HepG2 (cell line): ENCODE results near the gene MARVELD3. TPM values are rescaled to one million over a fixed set of nuclear protein-coding genes. Genes with fewer than 3 reads are reported as not detected.

ENCODE experiments used
- ATAC-seq: fragments of 200-7000 bp; cut with Tn5 transposase; 3 replicates; pipeline ENCODE4 v1.9.1; 2020; ENCODE audit warnings: mild to moderate bottlenecking, moderate library complexity
- BruUV-seq: library from RNA; stranded (reverse); fragments of 400-500 nt; replicated peaks from 2 replicates; lab custom pipeline; 2021; lab: Mats Ljungman, UMichigan
- CTCF ChIA-PET: fragments of 300-600 bp; formaldehyde crosslinking; extraction: SDS; loops from one replicate; lab custom pipeline; 2021; ENCODE audit warnings: low total read pairs, inconsistent platforms, low intra/inter-chr PET ratio; lab: Yijun Ruan, JAX
- POLR2A ChIA-PET: fragments of 350-600 bp; sonication (Branson Sonifier 250); formaldehyde crosslinking; loops from one replicate; lab custom pipeline; 2020; ENCODE audit warnings: antibody characterized with exemption, inconsistent platforms; lab: Yijun Ruan, JAX
- DNase-seq: peaks from one replicate; pipeline ENCODE4 v3.0.0-alpha.2; 2015; ENCODE audit warnings: low spot score
- FAIRE-seq: peaks from 3 replicates; lab custom pipeline; 2011; peaks lifted over from hg19 to GRCh38; lab: Jason Lieb, UNC
- H2AFZ ChIP-seq: one replicate; pipeline ENCODE4 v1.6.1; 2011; ENCODE audit warnings: low read length, inconsistent platforms
- H3K27ac ChIP-seq: fragments of 300-600 bp; 3 replicates; pipeline ENCODE4 v1.8.0; 2011; ENCODE audit warnings: mixed run types, mild to moderate bottlenecking, mixed read lengths, low read length, inconsistent platforms; ENCODE audit not compliant: insufficient read depth; ENCODE audit errors: extremely low read length
- H3K27me3 ChIP-seq, 2 experiments: fragments of 200-600 bp in 1 of 2; 2 replicates in 1 of 2; 3 replicates in 1 of 2; pipeline versions ENCODE4 v1.6.0 to v1.8.0; 2011; ENCODE audit warnings: low read length in 2 of 2, mild to moderate bottlenecking in 2 of 2, moderate library complexity in 2 of 2, inconsistent platforms in 1 of 2; ENCODE audit not compliant: insufficient read depth in 2 of 2, control insufficient read depth in 1 of 2
- H3K36me3 ChIP-seq, 2 experiments: fragments of 200-600 bp in 1 of 2; replicated peaks in 1 of 2; 2 replicates in 1 of 2; 3 replicates in 1 of 2; pipeline versions ENCODE4 v1.5.1 to v1.8.0; 2011; ENCODE audit warnings: low read length in 2 of 2, inconsistent platforms in 1 of 2; ENCODE audit not compliant: insufficient read depth in 2 of 2, control insufficient read depth in 1 of 2
- H3K4me1 ChIP-seq: 2 replicates; pipeline ENCODE4 v1.5.1; 2012; ENCODE audit warnings: low read length, inconsistent platforms; ENCODE audit not compliant: insufficient read depth
- H3K4me2 ChIP-seq: 2 replicates; pipeline ENCODE4 v1.6.0; 2011; ENCODE audit warnings: low read depth, low read length, inconsistent platforms
- H3K4me3 ChIP-seq, 3 experiments: fragments of 200-600 bp in 1 of 3; sonication (generic), shearing (Covaris generic) in 1 of 3; replicated peaks in 1 of 3; 2 replicates each; pipeline ENCODE4 v1.5.1; 2011 to 2016; ENCODE audit warnings: low read length in 3 of 3, inconsistent platforms in 2 of 3, low read depth in 2 of 3, mild to moderate bottlenecking in 2 of 3, control low read depth in 1 of 3, mixed read lengths in 1 of 3; ENCODE audit not compliant: insufficient read depth in 1 of 3
- H3K79me2 ChIP-seq: one replicate; pipeline ENCODE4 v1.6.1; 2011; ENCODE audit warnings: low read length, inconsistent platforms; ENCODE audit not compliant: insufficient read depth
- H3K9ac ChIP-seq: 2 replicates; pipeline ENCODE4 v1.6.0; 2011; ENCODE audit warnings: mild to moderate bottlenecking, low read depth, low read length, inconsistent platforms; ENCODE audit not compliant: insufficient read depth
- H3K9me3 ChIP-seq: 2 replicates; pipeline ENCODE4 v1.5.1; 2012; ENCODE audit warnings: mild to moderate bottlenecking, low read length
- H4K20me1 ChIP-seq: 2 replicates; pipeline ENCODE4 v1.6.0; 2011; ENCODE audit warnings: inconsistent platforms, mild to moderate bottlenecking, low read length, moderate library complexity; ENCODE audit not compliant: insufficient read depth
- ATM ChIP-seq: fragments of 450-650 bp; IDR thresholded peaks from 2 replicates; pipeline ENCODE4 v1.7.1; 2017; ENCODE audit warnings: mild to moderate bottlenecking, borderline replicate concordance
- DPF2 ChIP-seq: sonication (generic); formaldehyde crosslinking; IDR thresholded peaks from 2 replicates; pipeline ENCODE4 v1.4.0; 2020; ENCODE audit warnings: mild to moderate bottlenecking, low read depth, missing genetic modification reagents, borderline replicate concordance
- FOXA1 ChIP-seq, 2 experiments: fragments of 450-650 bp in 1 of 2; sonication (generic) in 1 of 2; formaldehyde crosslinking in 1 of 2; IDR thresholded peaks; 2 replicates each; pipeline versions ENCODE4 v1.4.0 to v1.6.1; 2016 to 2020; ENCODE audit warnings: missing genetic modification reagents in 1 of 2
- ONECUT2 ChIP-seq: sonication (generic); formaldehyde crosslinking; IDR thresholded peaks from 2 replicates; pipeline ENCODE4 v1.4.0; 2020; ENCODE audit warnings: missing genetic modification reagents
- RBAK ChIP-seq: sonication (generic); formaldehyde crosslinking; IDR thresholded peaks from 2 replicates; pipeline ENCODE4 v1.5.1; 2020; ENCODE audit warnings: mild to moderate bottlenecking, missing genetic modification reagents
- RBFOX2 ChIP-seq: fragments of 200-400 bp; formaldehyde crosslinking; IDR thresholded peaks from 2 replicates; pipeline ENCODE4 v1.6.1; 2017; ENCODE audit warnings: low read depth, mild to moderate bottlenecking, low read length
- TSC22D2 ChIP-seq: sonication (generic); formaldehyde crosslinking; IDR thresholded peaks from 2 replicates; pipeline ENCODE4 v1.5.1; 2020; ENCODE audit warnings: missing genetic modification reagents, mild to moderate bottlenecking, borderline replicate concordance
- ZNF12 ChIP-seq: sonication (generic); formaldehyde crosslinking; IDR thresholded peaks from 2 replicates; pipeline ENCODE4 v1.5.0; 2020; ENCODE audit warnings: missing genetic modification reagents
- ZNF382 ChIP-seq: sonication (generic); formaldehyde crosslinking; IDR thresholded peaks from 2 replicates; pipeline ENCODE4 v1.5.0; 2020; ENCODE audit warnings: missing genetic modification reagents, mild to moderate bottlenecking, borderline replicate concordance
- ZNF737 ChIP-seq: sonication (generic); formaldehyde crosslinking; IDR thresholded peaks from 2 replicates; pipeline ENCODE4 v1.5.0; 2020; ENCODE audit warnings: missing genetic modification reagents, mild to moderate bottlenecking, borderline replicate concordance
- WGBS: methylation state at CpG from one replicate; pipeline ENCODE4 v1.1.6; 2017; ENCODE audit warnings: low lambda C conversion rate; 5-methylcytosine and 5-hydroxymethylcytosine counted together
- in situ Hi-C: cut with HindIII; loops from 2 replicates; pipeline ENCODE4 v1.10.0; 2017; ENCODE audit warnings: low pct_unique_long_range_greater_than_20kb; ENCODE audit not compliant: extremely low pct_ligation_motif_present
- intact Hi-C: fragments of 100-400 bp; cut with micrococcal nuclease; formaldehyde crosslinking; loops from one replicate; pipeline ENCODE4 v1.10.0; 2022; ENCODE audit not compliant: unreplicated experiment
- polyA plus RNA-seq, 8 experiments: library from polyadenylated mRNA; depleted of rRNA in 3 of 8; stranded (reverse) in 7 of 8; unstranded in 1 of 8; fragments of >200 nt; fragmentation: Illumina TruSeq in 4 of 8; extraction: Trizol in 4 of 8; gene quantifications; 2 replicates each; pipeline versions ENCODE4 v1.2.1 to v1.2.3, GENCODE V29; 2011 to 2016; ENCODE audit warnings: low read depth in 4 of 8, missing spikeins in 1 of 8, mixed read lengths in 1 of 8; ENCODE audit not compliant: insufficient read depth in 1 of 8
- total RNA-seq, 5 experiments: library from RNA; depleted of rRNA; stranded (reverse); fragments of >200 nt; fragmentation: Illumina TruSeq; extraction: Trizol; gene quantifications; 2 replicates each; pipeline ENCODE4 v1.2.3, GENCODE V29; 2016; ENCODE audit warnings: low read depth in 1 of 5
- TF ChIP-seq, protein P1 (sequence below), 2 experiments: sonication (generic) in 1 of 2; formaldehyde crosslinking in 1 of 2; IDR thresholded peaks; 2 replicates each; pipeline versions ENCODE4 v1.4.0 to v1.6.1; 2016 to 2020; ENCODE audit warnings: borderline replicate concordance in 1 of 2, low read depth in 1 of 2, mild to moderate bottlenecking in 1 of 2, missing genetic modification reagents in 1 of 2
- TF ChIP-seq, protein P2 (sequence below): sonication (generic); formaldehyde crosslinking; IDR thresholded peaks from 2 replicates; pipeline ENCODE4 v1.4.0; 2020; ENCODE audit warnings: missing genetic modification reagents, borderline replicate concordance
- TF ChIP-seq, protein P3 (sequence below): sonication (generic); formaldehyde crosslinking; IDR thresholded peaks from 2 replicates; pipeline ENCODE4 v1.5.1; 2020; ENCODE audit warnings: missing genetic modification reagents, mild to moderate bottlenecking, borderline replicate concordance

MARVELD3 gene
- total and polyA plus RNA-seq, 2 of the 13 experiments (the other 11 are each of a cell fraction or from before 2014, with no cell fraction given), result 4.8 to 5.6 TPM

DNA sequence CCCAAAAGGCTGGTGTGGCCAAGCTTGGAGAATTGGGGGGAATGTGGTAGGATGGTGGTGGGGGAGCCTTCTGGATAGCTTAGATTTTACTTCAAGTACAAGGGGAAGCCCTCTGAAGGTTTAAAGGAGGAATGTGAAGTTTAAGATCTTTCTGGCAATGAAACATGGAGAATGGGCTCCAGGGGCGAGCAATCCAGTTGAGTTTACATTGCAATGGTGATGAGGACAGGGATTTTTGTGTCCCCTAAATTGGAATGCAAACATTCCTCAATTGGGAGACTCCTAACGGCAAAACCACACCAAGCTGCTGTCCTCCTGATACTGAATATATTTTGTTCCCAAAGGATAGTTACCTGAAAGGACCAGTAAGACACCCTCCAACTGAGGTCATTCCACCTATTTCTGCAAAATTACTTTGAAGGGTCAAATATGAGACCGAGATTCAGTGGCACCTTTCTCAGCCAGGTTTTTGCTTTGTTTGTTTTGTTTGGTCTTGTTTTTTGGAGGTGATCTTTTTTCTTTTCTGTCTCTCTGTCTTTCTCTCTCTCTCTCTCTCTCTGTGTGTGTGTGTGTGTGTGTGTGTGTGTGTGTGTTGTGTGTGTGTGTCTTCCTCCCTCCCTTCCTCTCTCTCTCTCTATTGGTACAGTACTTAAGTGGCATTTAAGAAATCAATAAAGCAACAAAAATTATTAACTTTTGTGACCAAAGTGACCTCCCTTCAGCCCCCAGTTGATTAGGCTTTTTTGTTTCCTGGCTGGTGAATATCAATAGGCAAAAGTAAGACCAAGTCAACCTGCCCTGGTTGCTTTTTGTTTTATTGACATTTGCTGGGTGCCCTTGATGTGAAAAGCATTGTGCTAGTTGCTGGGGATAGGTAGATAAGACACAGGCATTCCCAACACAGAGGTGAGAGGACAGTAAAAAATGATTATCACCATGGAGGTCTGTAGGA is 32.7 kb upstream of the MARVELD3 start:
- ChIA-PET CTCF (interaction anchor here (1.1 kb wide), 1 partner anchor 15 kb away, joined by 5 read pairs; no protein-coding TSS in a partner anchor), POLR2A (interaction anchor here (0.9 to 5.1 kb wide), 12 partner anchors 8 to 167 kb away, joined by 3 to 82 read pairs (median 9); partner anchors contain the start of gene TAT)
- DNase-seq (peak; percentile 80), FAIRE-seq (no peak), ATAC-seq (peak; percentile 65)
- H3K27ac ChIP-seq, result peak overlapping the region; percentile 92
- peak overlapping the region; percentile 56 for H3K4me2 ChIP-seq
- no peaks in the 10 kb centered on the region for H3K9me3 ChIP-seq
- H4K20me1 ChIP-seq, result no peaks in the 10 kb centered on the region
- in situ Hi-C loops, result no loop called here
- BruUV-seq, result TSS peak; percentile 85
- no peak overlapping the region for H2AFZ ChIP-seq
- peak overlapping the region in 2 of 3 experiments; percentile 9 to 23; a peak in 2 of 6 replicates for H3K4me3 ChIP-seq
- intact Hi-C loops, result loop anchor here (1.0 kb wide), 1 partner anchor 8 kb away; no protein-coding TSS in a partner anchor
- H3K79me2 ChIP-seq, result no peaks in the 10 kb centered on the region
- peak overlapping the region; percentile 65 for H3K9ac ChIP-seq
- WGBS, result 29% methylated on average over 3 of the region's 3 CpGs
- H3K36me3 ChIP-seq, result no peaks in the 10 kb centered on the region
- peaks cover 82% of the 10 kb centered on the region for H3K4me1 ChIP-seq
- no peaks in the 10 kb centered on the region for H3K27me3 ChIP-seq
- TF ChIP-seq FOXA1 (IDR thresholded peaks at IDR 0.05) (peak; percentile 51; the same call in 1 of the 2 replicates), FOXA1 (CRISPR knock-in tag; IDR thresholded peaks at IDR 0.05) (no peak), RBAK (CRISPR knock-in tag) (peak; percentile 45; the same call in 1 of the 2 replicates), ZNF737 (no peak), ZNF382 (no peak), TSC22D2 (CRISPR knock-in tag) (peak; percentile 4; the same call in 1 of the 2 replicates), ONECUT2 (CRISPR knock-in tag) (peak; percentile 87), ZNF12 (no peak), RBFOX2 (peak; percentile 65; the same call in 1 of the 2 replicates), DPF2 (CRISPR knock-in tag) (peak; percentile 75; the same call in 1 of the 2 replicates), ATM (0 out of 2 replicates have a peak, but pooled peaks have one; percentile 26)
- TF ChIP-seq, protein P1, sequence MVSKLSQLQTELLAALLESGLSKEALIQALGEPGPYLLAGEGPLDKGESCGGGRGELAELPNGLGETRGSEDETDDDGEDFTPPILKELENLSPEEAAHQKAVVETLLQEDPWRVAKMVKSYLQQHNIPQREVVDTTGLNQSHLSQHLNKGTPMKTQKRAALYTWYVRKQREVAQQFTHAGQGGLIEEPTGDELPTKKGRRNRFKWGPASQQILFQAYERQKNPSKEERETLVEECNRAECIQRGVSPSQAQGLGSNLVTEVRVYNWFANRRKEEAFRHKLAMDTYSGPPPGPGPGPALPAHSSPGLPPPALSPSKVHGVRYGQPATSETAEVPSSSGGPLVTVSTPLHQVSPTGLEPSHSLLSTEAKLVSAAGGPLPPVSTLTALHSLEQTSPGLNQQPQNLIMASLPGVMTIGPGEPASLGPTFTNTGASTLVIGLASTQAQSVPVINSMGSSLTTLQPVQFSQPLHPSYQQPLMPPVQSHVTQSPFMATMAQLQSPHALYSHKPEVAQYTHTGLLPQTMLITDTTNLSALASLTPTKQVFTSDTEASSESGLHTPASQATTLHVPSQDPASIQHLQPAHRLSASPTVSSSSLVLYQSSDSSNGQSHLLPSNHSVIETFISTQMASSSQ (IDR thresholded peaks at IDR 0.05; ENCODE audit: low read depth), result peak; percentile 67; the same call in 1 of the 2 replicates
- TF ChIP-seq, protein P1 (CRISPR knock-in tag; IDR thresholded peaks at IDR 0.05; ENCODE audit: borderline replicate concordance), result peak; percentile 52; the same call in 1 of the 2 replicates
- TF ChIP-seq, protein P2, sequence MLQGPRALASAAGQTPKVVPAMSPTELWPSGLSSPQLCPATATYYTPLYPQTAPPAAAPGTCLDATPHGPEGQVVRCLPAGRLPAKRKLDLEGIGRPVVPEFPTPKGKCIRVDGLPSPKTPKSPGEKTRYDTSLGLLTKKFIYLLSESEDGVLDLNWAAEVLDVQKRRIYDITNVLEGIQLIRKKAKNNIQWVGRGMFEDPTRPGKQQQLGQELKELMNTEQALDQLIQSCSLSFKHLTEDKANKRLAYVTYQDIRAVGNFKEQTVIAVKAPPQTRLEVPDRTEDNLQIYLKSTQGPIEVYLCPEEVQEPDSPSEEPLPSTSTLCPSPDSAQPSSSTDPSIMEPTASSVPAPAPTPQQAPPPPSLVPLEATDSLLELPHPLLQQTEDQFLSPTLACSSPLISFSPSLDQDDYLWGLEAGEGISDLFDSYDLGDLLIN (CRISPR knock-in tag), result no peak
- TF ChIP-seq, protein P3, sequence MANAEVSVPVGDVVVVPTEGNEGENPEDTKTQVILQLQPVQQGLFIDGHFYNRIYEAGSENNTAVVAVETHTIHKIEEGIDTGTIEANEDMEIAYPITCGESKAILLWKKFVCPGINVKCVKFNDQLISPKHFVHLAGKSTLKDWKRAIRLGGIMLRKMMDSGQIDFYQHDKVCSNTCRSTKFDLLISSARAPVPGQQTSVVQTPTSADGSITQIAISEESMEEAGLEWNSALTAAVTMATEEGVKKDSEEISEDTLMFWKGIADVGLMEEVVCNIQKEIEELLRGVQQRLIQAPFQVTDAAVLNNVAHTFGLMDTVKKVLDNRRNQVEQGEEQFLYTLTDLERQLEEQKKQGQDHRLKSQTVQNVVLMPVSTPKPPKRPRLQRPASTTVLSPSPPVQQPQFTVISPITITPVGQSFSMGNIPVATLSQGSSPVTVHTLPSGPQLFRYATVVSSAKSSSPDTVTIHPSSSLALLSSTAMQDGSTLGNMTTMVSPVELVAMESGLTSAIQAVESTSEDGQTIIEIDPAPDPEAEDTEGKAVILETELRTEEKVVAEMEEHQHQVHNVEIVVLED, result 0 out of 2 replicates have a peak, but pooled peaks have one; percentile 50
